GM12878 (cell line): ENCODE results near the gene FETUB.

ENCODE experiments used
- CTCF ChIP-seq, 3 experiments: IDR thresholded peaks in 2 of 3; conservative IDR thresholded peaks in 1 of 3; 2 replicates each; pipeline ENCODE4 v1.5.1; 2011; ENCODE audit warnings: low read depth in 3 of 3, low read length in 3 of 3, mild to moderate bottlenecking in 3 of 3, control low read depth in 2 of 3, moderate library complexity in 2 of 3, inconsistent platforms in 1 of 3, mixed read lengths in 1 of 3; ENCODE audit not compliant: control insufficient read depth in 2 of 3, insufficient read depth in 1 of 3; ENCODE audit errors: extremely low read depth in 1 of 3
- JUNB ChIP-seq: IDR thresholded peaks from 2 replicates; pipeline ENCODE4 v1.6.1; 2016; ENCODE audit warnings: antibody characterized with exemption, mild to moderate bottlenecking
- POLR2AphosphoS5 ChIP-seq: IDR thresholded peaks from 2 replicates; pipeline ENCODE4 v1.6.1; 2011; ENCODE audit warnings: mild to moderate bottlenecking, low read length, inconsistent platforms

- no peak for TF ChIP-seq JUNB
- TF ChIP-seq POLR2AphosphoS5: no peak
- no peak for TF ChIP-seq CTCF (IDR thresholded peaks at IDR 0.05 in 2 of 3, conservative IDR thresholded peaks at IDR 0.05 in 1 of 3; ENCODE audit: control insufficient read depth in 2 of 3, extremely low read depth in 1 of 3, insufficient read depth in 1 of 3, low read depth in 3 of 3, low read length in 3 of 3)
Observed at GRCh38 chr3:186640473-186640818, 247 bp downstream of the FETUB start.
